ENCODE measurements around the gene TECPR2.

- no peak for TF ChIP-seq MAX (IDR thresholded peaks at IDR 0.05)
- no peak for TF ChIP-seq REST (IDR thresholded peaks at IDR 0.05; ENCODE audit: low read depth)
- TF ChIP-seq EZH2 (IDR thresholded peaks at IDR 0.05): no peak
- TF ChIP-seq, protein P1, sequence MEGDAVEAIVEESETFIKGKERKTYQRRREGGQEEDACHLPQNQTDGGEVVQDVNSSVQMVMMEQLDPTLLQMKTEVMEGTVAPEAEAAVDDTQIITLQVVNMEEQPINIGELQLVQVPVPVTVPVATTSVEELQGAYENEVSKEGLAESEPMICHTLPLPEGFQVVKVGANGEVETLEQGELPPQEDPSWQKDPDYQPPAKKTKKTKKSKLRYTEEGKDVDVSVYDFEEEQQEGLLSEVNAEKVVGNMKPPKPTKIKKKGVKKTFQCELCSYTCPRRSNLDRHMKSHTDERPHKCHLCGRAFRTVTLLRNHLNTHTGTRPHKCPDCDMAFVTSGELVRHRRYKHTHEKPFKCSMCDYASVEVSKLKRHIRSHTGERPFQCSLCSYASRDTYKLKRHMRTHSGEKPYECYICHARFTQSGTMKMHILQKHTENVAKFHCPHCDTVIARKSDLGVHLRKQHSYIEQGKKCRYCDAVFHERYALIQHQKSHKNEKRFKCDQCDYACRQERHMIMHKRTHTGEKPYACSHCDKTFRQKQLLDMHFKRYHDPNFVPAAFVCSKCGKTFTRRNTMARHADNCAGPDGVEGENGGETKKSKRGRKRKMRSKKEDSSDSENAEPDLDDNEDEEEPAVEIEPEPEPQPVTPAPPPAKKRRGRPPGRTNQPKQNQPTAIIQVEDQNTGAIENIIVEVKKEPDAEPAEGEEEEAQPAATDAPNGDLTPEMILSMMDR (IDR thresholded peaks at IDR 0.05 in 2 of 3, conservative IDR thresholded peaks at IDR 0.05 in 1 of 3; ENCODE audit: borderline replicate concordance in 1 of 3, insufficient read depth in 1 of 3, low read depth in 2 of 3, low read length in 2 of 3): no peak
- TF ChIP-seq YY1 (IDR thresholded peaks at IDR 0.05; ENCODE audit: extremely low read depth, insufficient replicate concordance, low read depth, low read length): no peak
Observed at GRCh38 chr14:102344084-102344483, 18.7 kb upstream of the TECPR2 start.
